GM23338 (cell line): ENCODE measurements around the gene TSPAN13.

Experiments used
- CREB1 ChIP-seq: fragments of 250-450 bp; sonication (Bioruptor Pico); IDR thresholded peaks from 2 replicates; pipeline ENCODE4 v1.5.0; 2020; ENCODE audit warnings: low read depth, mild to moderate bottlenecking, moderate library complexity
- EZH2 ChIP-seq: fragments of 200-600 bp; sonication (generic); IDR thresholded peaks from one replicate; pipeline ENCODE4 v1.8.0; 2017; ENCODE audit warnings: antibody characterized with exemption, mild to moderate bottlenecking, low read depth; ENCODE audit not compliant: unreplicated experiment
- EZH2phosphoT487 ChIP-seq: fragments of 200-600 bp; sonication (generic); IDR thresholded peaks from one replicate; pipeline ENCODE4 v1.8.1; 2018; ENCODE audit warnings: antibody characterized with exemption; ENCODE audit not compliant: unreplicated experiment
- JUNB ChIP-seq: IDR thresholded peaks from one replicate; pipeline ENCODE4 v1.6.1; 2016; ENCODE audit warnings: antibody characterized with exemption; ENCODE audit not compliant: unreplicated experiment
- NANOG ChIP-seq: IDR thresholded peaks from 2 replicates; pipeline ENCODE4 v1.6.1; 2016; ENCODE audit warnings: antibody characterized with exemption, borderline replicate concordance
- POLR2AphosphoS5 ChIP-seq: IDR thresholded peaks from 2 replicates; pipeline ENCODE4 v1.6.1; 2016; ENCODE audit warnings: antibody characterized with exemption, low read depth
- STAT1 ChIP-seq: IDR thresholded peaks from one replicate; pipeline ENCODE4 v1.6.1; 2016; ENCODE audit warnings: antibody characterized with exemption; ENCODE audit not compliant: unreplicated experiment
- ZNF114 ChIP-seq: fragments of 250-450 bp; sonication (Bioruptor Pico); IDR thresholded peaks from 2 replicates; pipeline ENCODE4 v1.5.0; 2020; ENCODE audit warnings: mild to moderate bottlenecking, moderate library complexity
- ZNF331 ChIP-seq: fragments of 250-450 bp; sonication (Bioruptor Pico); IDR thresholded peaks from 2 replicates; pipeline ENCODE4 v1.5.0; 2020; ENCODE audit warnings: low read depth, mild to moderate bottlenecking, moderate library complexity
- TF ChIP-seq, protein P1 (sequence below), 2 experiments: fragments of 200-600 bp in 1 of 2; sonication (generic) in 1 of 2; conservative IDR thresholded peaks; 2 replicates each; pipeline versions ENCODE4 v1.5.1 to v1.6.1; 2016 to 2017; ENCODE audit warnings: antibody characterized with exemption in 2 of 2, low read depth in 2 of 2, mild to moderate bottlenecking in 2 of 2, moderate library complexity in 1 of 2
- TF ChIP-seq, protein P2 (sequence below): IDR thresholded peaks from one replicate; pipeline ENCODE4 v1.6.1; 2018; ENCODE audit warnings: antibody characterized with exemption; ENCODE audit not compliant: unreplicated experiment
- TF ChIP-seq, protein P3 (sequence below): fragments of 250-450 bp; sonication (Bioruptor Pico); IDR thresholded peaks from 2 replicates; pipeline ENCODE4 v1.5.0; 2020; ENCODE audit warnings: mild to moderate bottlenecking, moderate library complexity
- TF ChIP-seq, protein P4 (sequence below): IDR thresholded peaks from 2 replicates; pipeline ENCODE4 v1.6.1; 2016; ENCODE audit warnings: antibody characterized with exemption

DNA sequence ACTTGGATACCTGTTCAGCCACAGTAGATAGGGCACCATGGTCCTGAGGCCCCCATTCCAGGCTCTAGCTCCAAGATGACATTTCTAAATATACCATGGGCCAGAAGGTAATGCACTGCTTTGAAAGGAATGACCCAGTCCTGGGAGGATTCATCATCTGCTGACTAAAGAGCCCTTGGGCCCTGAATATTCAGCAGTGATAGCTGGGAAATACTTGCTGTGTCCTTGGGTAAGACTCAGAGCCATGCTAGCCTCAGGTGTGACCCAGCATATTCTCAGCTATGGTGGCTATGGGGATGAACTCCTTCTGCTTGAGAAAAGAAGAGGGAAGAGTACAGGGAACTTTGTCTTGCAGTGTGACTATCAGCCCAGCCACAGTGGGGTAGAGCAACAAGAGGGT, 72.5 kb downstream of the TSPAN13 start:
- TF ChIP-seq, protein P1, sequence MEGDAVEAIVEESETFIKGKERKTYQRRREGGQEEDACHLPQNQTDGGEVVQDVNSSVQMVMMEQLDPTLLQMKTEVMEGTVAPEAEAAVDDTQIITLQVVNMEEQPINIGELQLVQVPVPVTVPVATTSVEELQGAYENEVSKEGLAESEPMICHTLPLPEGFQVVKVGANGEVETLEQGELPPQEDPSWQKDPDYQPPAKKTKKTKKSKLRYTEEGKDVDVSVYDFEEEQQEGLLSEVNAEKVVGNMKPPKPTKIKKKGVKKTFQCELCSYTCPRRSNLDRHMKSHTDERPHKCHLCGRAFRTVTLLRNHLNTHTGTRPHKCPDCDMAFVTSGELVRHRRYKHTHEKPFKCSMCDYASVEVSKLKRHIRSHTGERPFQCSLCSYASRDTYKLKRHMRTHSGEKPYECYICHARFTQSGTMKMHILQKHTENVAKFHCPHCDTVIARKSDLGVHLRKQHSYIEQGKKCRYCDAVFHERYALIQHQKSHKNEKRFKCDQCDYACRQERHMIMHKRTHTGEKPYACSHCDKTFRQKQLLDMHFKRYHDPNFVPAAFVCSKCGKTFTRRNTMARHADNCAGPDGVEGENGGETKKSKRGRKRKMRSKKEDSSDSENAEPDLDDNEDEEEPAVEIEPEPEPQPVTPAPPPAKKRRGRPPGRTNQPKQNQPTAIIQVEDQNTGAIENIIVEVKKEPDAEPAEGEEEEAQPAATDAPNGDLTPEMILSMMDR (conservative IDR thresholded peaks at IDR 0.05; ENCODE audit: low read depth in 2 of 2) = no peak
- TF ChIP-seq POLR2AphosphoS5 = no peak
- TF ChIP-seq, protein P2, sequence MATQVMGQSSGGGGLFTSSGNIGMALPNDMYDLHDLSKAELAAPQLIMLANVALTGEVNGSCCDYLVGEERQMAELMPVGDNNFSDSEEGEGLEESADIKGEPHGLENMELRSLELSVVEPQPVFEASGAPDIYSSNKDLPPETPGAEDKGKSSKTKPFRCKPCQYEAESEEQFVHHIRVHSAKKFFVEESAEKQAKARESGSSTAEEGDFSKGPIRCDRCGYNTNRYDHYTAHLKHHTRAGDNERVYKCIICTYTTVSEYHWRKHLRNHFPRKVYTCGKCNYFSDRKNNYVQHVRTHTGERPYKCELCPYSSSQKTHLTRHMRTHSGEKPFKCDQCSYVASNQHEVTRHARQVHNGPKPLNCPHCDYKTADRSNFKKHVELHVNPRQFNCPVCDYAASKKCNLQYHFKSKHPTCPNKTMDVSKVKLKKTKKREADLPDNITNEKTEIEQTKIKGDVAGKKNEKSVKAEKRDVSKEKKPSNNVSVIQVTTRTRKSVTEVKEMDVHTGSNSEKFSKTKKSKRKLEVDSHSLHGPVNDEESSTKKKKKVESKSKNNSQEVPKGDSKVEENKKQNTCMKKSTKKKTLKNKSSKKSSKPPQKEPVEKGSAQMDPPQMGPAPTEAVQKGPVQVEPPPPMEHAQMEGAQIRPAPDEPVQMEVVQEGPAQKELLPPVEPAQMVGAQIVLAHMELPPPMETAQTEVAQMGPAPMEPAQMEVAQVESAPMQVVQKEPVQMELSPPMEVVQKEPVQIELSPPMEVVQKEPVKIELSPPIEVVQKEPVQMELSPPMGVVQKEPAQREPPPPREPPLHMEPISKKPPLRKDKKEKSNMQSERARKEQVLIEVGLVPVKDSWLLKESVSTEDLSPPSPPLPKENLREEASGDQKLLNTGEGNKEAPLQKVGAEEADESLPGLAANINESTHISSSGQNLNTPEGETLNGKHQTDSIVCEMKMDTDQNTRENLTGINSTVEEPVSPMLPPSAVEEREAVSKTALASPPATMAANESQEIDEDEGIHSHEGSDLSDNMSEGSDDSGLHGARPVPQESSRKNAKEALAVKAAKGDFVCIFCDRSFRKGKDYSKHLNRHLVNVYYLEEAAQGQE = no peak
- no peak for TF ChIP-seq CREB1 (CRISPR knock-in tag)
- no peak for TF ChIP-seq EZH2phosphoT487
- no peak for TF ChIP-seq ZNF331 (CRISPR knock-in tag)
- no peak for TF ChIP-seq ZNF114 (CRISPR knock-in tag)
- no peak for TF ChIP-seq EZH2
- TF ChIP-seq JUNB = no peak
- TF ChIP-seq, protein P3, sequence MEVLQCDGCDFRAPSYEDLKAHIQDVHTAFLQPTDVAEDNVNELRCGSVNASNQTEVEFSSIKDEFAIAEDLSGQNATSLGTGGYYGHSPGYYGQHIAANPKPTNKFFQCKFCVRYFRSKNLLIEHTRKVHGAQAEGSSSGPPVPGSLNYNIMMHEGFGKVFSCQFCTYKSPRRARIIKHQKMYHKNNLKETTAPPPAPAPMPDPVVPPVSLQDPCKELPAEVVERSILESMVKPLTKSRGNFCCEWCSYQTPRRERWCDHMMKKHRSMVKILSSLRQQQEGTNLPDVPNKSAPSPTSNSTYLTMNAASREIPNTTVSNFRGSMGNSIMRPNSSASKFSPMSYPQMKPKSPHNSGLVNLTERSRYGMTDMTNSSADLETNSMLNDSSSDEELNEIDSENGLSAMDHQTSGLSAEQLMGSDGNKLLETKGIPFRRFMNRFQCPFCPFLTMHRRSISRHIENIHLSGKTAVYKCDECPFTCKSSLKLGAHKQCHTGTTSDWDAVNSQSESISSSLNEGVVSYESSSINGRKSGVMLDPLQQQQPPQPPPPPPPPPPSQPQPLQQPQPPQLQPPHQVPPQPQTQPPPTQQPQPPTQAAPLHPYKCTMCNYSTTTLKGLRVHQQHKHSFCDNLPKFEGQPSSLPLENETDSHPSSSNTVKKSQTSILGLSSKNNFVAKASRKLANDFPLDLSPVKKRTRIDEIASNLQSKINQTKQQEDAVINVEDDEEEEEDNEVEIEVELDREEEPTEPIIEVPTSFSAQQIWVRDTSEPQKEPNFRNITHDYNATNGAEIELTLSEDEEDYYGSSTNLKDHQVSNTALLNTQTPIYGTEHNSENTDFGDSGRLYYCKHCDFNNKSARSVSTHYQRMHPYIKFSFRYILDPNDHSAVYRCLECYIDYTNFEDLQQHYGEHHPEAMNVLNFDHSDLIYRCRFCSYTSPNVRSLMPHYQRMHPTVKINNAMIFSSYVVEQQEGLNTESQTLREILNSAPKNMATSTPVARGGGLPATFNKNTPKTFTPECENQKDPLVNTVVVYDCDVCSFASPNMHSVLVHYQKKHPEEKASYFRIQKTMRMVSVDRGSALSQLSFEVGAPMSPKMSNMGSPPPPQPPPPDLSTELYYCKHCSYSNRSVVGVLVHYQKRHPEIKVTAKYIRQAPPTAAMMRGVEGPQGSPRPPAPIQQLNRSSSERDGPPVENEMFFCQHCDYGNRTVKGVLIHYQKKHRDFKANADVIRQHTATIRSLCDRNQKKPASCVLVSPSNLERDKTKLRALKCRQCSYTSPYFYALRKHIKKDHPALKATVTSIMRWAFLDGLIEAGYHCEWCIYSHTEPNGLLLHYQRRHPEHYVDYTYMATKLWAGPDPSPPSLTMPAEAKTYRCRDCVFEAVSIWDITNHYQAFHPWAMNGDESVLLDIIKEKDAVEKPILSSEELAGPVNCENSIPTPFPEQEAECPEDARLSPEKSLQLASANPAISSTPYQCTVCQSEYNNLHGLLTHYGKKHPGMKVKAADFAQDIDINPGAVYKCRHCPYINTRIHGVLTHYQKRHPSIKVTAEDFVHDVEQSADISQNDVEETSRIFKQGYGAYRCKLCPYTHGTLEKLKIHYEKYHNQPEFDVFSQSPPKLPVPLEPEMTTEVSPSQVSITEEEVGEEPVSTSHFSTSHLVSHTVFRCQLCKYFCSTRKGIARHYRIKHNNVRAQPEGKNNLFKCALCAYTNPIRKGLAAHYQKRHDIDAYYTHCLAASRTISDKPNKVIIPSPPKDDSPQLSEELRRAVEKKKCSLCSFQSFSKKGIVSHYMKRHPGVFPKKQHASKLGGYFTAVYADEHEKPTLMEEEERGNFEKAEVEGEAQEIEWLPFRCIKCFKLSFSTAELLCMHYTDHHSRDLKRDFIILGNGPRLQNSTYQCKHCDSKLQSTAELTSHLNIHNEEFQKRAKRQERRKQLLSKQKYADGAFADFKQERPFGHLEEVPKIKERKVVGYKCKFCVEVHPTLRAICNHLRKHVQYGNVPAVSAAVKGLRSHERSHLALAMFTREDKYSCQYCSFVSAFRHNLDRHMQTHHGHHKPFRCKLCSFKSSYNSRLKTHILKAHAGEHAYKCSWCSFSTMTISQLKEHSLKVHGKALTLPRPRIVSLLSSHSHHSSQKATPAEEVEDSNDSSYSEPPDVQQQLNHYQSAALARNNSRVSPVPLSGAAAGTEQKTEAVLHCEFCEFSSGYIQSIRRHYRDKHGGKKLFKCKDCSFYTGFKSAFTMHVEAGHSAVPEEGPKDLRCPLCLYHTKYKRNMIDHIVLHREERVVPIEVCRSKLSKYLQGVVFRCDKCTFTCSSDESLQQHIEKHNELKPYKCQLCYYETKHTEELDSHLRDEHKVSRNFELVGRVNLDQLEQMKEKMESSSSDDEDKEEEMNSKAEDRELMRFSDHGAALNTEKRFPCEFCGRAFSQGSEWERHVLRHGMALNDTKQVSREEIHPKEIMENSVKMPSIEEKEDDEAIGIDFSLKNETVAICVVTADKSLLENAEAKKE (CRISPR knock-in tag) = no peak
- TF ChIP-seq, protein P4, sequence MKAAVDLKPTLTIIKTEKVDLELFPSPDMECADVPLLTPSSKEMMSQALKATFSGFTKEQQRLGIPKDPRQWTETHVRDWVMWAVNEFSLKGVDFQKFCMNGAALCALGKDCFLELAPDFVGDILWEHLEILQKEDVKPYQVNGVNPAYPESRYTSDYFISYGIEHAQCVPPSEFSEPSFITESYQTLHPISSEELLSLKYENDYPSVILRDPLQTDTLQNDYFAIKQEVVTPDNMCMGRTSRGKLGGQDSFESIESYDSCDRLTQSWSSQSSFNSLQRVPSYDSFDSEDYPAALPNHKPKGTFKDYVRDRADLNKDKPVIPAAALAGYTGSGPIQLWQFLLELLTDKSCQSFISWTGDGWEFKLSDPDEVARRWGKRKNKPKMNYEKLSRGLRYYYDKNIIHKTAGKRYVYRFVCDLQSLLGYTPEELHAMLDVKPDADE = no peak
- TF ChIP-seq NANOG = no peak
- no peak for TF ChIP-seq STAT1
